ENCODE results near the gene MAN2A1. TPM values are rescaled to one million over a fixed set of nuclear protein-coding genes. Genes with fewer than 3 reads are reported as not detected.

MAN2A1 gene
- total RNA-seq, 1 experiment from 2014 or later: 35.4 TPM

GRCh38 chr5:109819878-109820277 is 130.2 kb downstream of the MAN2A1 start:
- CTCF ChIA-PET: no interaction called here

DNA sequence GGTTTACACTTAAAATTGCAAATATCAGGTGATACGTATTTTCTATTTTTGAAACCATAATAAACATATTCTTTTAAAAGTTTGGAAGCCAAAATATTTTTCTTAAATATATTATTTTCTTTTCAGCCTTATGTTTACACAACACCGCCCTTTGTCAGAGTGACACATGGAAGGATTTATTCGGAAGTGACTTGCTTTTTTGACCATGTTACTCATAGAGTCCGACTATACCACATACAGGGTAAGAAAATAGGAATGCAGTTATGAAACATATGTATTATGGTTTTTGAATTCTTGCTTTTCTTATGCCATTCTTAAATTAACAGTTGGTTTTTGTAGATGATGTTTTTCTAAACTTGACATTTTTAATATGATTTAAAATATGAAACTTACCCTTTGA is 133.9 kb downstream of the MAN2A1 start:
- Histone ChIP-seq H3K36me3 (ENCODE audit: control insufficient read depth in 1 of 2, insufficient read depth in 2 of 2, low read length in 2 of 2) (no peaks in the 10 kb centered on the region), H3K27me3 (ENCODE audit: insufficient read depth, low read length) (no peaks in the 10 kb centered on the region), H3K4me3 (replicated peaks in 1 of 2; ENCODE audit: low read depth in 1 of 2, low read length in 2 of 2) (no peak overlapping the region), H3K9ac (ENCODE audit: low read length) (no peak overlapping the region), H3K27ac (ENCODE audit: low read depth, low read length) (no peak overlapping the region), H3K9me2 (ENCODE audit: insufficient read depth) (no peaks in the 10 kb centered on the region), H3K4me1 (ENCODE audit: control insufficient read depth in 1 of 2, insufficient read depth in 2 of 2, low read length in 2 of 2) (no peaks in the 10 kb centered on the region), H3K9me3 (ENCODE audit: control insufficient read depth in 1 of 2, insufficient read depth in 1 of 2, low read depth in 1 of 2, low read length in 2 of 2) (no peaks in the 10 kb centered on the region), H4K20me1 (ENCODE audit: insufficient read depth) (no peaks in the 10 kb centered on the region), H3K4me2 (ENCODE audit: low read length) (no peak overlapping the region), H2AFZ (ENCODE audit: low read depth, low read length, poor library complexity, severe bottlenecking) (no peak overlapping the region), H3K79me2 (ENCODE audit: insufficient read depth, low read length) (no peaks in the 10 kb centered on the region)
- ChIA-PET POLR2A (no interaction called here), CTCF (no interaction called here), RAD21 (ENCODE audit: low non-redundant PET in 1 of 2, low total read pairs in 2 of 2, uncharacterized antibody in 2 of 2, unreplicated experiment in 2 of 2) (no interaction called here)
- intact Hi-C loops (cut with micrococcal nuclease): no loop called here
- no peak for TF ChIP-seq ATF3 (IDR thresholded peaks at IDR 0.05)
- no peak for TF ChIP-seq FOSL1 (IDR thresholded peaks at IDR 0.05; ENCODE audit: low read depth)
- TF ChIP-seq SIN3A (IDR thresholded peaks at IDR 0.05; ENCODE audit: low read depth): no peak
- no peak for TF ChIP-seq ZFX (IDR thresholded peaks at IDR 0.05)
- TF ChIP-seq CEBPB (IDR thresholded peaks at IDR 0.05; ENCODE audit: low read depth): no peak
- TF ChIP-seq, protein P1, sequence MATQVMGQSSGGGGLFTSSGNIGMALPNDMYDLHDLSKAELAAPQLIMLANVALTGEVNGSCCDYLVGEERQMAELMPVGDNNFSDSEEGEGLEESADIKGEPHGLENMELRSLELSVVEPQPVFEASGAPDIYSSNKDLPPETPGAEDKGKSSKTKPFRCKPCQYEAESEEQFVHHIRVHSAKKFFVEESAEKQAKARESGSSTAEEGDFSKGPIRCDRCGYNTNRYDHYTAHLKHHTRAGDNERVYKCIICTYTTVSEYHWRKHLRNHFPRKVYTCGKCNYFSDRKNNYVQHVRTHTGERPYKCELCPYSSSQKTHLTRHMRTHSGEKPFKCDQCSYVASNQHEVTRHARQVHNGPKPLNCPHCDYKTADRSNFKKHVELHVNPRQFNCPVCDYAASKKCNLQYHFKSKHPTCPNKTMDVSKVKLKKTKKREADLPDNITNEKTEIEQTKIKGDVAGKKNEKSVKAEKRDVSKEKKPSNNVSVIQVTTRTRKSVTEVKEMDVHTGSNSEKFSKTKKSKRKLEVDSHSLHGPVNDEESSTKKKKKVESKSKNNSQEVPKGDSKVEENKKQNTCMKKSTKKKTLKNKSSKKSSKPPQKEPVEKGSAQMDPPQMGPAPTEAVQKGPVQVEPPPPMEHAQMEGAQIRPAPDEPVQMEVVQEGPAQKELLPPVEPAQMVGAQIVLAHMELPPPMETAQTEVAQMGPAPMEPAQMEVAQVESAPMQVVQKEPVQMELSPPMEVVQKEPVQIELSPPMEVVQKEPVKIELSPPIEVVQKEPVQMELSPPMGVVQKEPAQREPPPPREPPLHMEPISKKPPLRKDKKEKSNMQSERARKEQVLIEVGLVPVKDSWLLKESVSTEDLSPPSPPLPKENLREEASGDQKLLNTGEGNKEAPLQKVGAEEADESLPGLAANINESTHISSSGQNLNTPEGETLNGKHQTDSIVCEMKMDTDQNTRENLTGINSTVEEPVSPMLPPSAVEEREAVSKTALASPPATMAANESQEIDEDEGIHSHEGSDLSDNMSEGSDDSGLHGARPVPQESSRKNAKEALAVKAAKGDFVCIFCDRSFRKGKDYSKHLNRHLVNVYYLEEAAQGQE (IDR thresholded peaks at IDR 0.05; ENCODE audit: low read depth): no peak
- no peak for TF ChIP-seq EZH2 (IDR thresholded peaks at IDR 0.05)
- no peak for TF ChIP-seq JUND (IDR thresholded peaks at IDR 0.05)
- no peak for ATAC-seq
- DNase-seq (ENCODE audit: low read depth, low spot score): no peak
- no TSS peak for BruUV-seq (replicated peaks)

More at GRCh38 chr5:109819878-109820277, 130.2 kb downstream of the MAN2A1 start:
- no peaks in the 10 kb centered on the region for H4K20me1 ChIP-seq (ENCODE audit: insufficient read depth)
- BruUV-seq (replicated peaks): no TSS peak
- no peaks in the 10 kb centered on the region for H3K9me2 ChIP-seq (ENCODE audit: insufficient read depth)
- no peaks in the 10 kb centered on the region for H3K36me3 ChIP-seq (ENCODE audit: control insufficient read depth in 1 of 2, insufficient read depth in 2 of 2, low read length in 2 of 2)
- H3K4me2 ChIP-seq (ENCODE audit: low read length): no peak overlapping the region
- H3K27ac ChIP-seq (ENCODE audit: low read depth, low read length): no peak overlapping the region
- ATAC-seq: no peak
- H3K9me3 ChIP-seq (ENCODE audit: control insufficient read depth in 1 of 2, insufficient read depth in 1 of 2, low read depth in 1 of 2, low read length in 2 of 2): no peaks in the 10 kb centered on the region
- POLR2A ChIA-PET: no interaction called here
- no peaks in the 10 kb centered on the region for H3K27me3 ChIP-seq (ENCODE audit: insufficient read depth, low read length)
- no peaks in the 10 kb centered on the region for H3K79me2 ChIP-seq (ENCODE audit: insufficient read depth, low read length)
- no peak for DNase-seq (ENCODE audit: low read depth, low spot score)
- RAD21 ChIA-PET (ENCODE audit: low non-redundant PET in 1 of 2, low total read pairs in 2 of 2, uncharacterized antibody in 2 of 2, unreplicated experiment in 2 of 2): no interaction called here
- intact Hi-C loops (cut with micrococcal nuclease): no loop called here
- H3K4me3 ChIP-seq (replicated peaks in 1 of 2; ENCODE audit: low read depth in 1 of 2, low read length in 2 of 2): no peak overlapping the region
- no peak overlapping the region for H2AFZ ChIP-seq (ENCODE audit: low read depth, low read length, poor library complexity, severe bottlenecking)
- H3K9ac ChIP-seq (ENCODE audit: low read length): no peak overlapping the region
- H3K4me1 ChIP-seq (ENCODE audit: control insufficient read depth in 1 of 2, insufficient read depth in 2 of 2, low read length in 2 of 2): no peaks in the 10 kb centered on the region
- TF ChIP-seq, protein P2, sequence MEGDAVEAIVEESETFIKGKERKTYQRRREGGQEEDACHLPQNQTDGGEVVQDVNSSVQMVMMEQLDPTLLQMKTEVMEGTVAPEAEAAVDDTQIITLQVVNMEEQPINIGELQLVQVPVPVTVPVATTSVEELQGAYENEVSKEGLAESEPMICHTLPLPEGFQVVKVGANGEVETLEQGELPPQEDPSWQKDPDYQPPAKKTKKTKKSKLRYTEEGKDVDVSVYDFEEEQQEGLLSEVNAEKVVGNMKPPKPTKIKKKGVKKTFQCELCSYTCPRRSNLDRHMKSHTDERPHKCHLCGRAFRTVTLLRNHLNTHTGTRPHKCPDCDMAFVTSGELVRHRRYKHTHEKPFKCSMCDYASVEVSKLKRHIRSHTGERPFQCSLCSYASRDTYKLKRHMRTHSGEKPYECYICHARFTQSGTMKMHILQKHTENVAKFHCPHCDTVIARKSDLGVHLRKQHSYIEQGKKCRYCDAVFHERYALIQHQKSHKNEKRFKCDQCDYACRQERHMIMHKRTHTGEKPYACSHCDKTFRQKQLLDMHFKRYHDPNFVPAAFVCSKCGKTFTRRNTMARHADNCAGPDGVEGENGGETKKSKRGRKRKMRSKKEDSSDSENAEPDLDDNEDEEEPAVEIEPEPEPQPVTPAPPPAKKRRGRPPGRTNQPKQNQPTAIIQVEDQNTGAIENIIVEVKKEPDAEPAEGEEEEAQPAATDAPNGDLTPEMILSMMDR (IDR thresholded peaks at IDR 0.05 in 2 of 3, conservative IDR thresholded peaks at IDR 0.05 in 1 of 3; ENCODE audit: borderline replicate concordance in 1 of 3, insufficient read depth in 1 of 3, low read depth in 2 of 3, low read length in 2 of 3): peak in 2 of 3 experiments; percentile 10 to 31; a peak in 3 of 6 replicates
- no peak for TF ChIP-seq TCF7L2 (IDR thresholded peaks at IDR 0.05; ENCODE audit: borderline replicate concordance, extremely low read depth, insufficient read depth, insufficient read length)

Data from HCT116 (cell line).